Fibroblast of peridontal ligament (primary cell): ENCODE measurements around the gene EGR2.

Source experiments
- DNase-seq: peaks from one replicate; pipeline ENCODE4 v3.0.0-alpha.2; 2010; ENCODE audit errors: extremely low read depth

The EGR2 gene

DNA sequence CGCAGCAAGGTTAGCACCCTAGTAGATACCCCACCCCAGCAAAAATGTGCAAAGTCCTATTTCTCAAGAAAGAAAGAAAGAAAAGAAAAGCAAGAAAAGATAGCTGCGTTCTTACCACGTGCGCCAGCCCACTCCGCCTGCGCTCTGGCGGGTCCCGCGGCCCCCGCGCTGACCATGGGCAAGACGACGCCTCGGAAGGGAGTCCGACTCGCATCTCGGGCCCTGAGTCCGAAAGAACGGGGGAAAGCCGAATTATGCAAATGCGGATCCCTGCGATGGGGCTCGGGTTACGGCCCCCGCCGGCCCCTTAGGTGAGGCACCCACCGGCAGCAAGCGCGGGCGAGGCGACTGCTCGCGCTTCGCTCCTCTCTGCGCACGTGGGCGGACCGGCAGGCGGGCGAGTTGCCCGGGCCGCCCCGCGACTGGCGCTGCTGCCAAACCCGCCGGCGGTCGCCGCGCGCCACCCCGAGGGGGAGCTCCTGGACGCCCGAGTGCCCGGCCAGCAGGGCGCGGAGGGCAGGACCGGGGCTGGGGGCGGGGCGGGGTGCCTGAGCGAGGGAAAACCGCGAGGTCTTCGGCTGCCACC lies 2.4 kb upstream of the EGR2 start:
- no peak for DNase-seq

DNA sequence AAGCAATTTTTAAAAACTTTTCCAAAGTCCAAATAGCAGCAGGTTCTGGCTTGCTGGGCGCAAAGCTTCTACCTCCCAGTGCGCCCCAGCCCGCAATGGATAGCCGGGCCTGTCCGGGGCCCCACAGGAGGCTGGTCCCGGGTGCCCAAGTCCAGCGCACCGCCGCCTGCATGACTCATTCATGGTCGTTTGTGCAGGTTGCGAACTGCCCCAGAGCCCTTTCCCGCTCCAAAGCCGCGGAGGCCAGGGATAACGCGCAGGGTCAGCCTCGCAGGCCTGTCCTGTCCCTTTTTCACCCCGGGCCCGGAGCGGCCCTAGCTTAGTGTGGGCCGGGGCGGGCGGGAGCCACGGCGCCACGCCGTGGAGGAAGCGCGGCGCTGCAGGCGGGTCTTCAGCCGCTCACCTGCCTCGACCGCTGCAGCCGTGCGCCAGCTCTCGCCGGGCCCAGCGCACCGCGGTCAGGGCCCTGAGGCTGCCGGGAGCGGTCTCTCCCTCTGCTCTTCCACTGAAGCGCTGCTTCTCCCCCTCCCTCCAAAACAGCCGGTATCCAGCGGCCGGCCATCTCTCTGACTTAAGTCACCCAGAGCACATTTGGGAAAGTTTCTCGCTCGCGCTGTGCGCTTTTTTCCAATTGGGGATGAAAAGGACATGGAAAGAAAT lies 1.7 kb upstream of the EGR2 start:
- peak; percentile 46 for DNase-seq

DNA sequence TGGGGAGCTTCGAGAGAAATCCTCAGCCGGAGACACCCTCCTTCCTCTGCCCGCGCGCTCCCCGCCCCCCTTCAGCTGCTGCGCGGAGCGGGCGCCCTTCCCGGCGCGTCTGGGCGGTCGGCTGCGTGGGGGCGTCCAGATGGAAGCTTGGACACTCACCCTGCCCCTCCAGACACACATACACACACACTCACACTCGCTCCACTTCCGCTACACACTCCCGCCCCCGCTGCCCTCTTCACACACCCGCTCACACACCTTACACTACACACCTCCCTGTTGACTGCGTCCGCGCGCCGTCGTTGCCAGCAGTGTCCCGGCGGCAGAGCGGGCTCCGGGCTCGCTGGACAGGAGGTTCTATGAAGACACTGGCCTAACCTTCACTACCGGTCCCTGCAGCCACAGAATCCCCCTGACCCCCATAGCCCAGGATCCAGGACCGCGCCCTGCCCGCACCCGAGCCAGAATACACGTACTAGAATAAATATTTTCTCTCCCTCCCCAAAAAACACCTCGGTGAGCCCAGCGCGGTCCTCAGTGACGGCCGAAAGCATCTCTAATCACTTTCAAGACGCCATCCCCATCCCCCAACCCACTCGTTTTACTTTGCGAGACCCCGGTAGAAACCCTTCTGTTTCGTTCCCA lies 1.1 kb upstream of the EGR2 start:
- peak; percentile 5 for DNase-seq

DNA sequence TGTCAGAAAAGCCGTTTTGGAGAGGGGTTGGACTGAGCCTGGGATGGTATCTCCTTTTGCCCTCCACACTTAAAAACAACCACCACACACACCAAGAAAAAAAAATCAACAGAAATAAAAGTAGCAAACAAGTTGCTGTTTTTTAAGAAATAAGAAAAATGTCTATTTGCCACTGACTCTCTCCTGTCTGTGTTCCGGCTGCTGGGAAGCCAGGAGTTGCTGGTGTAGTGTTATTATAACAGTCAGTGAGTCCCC lies 163 bp downstream of the EGR2 start:
- no peak for DNase-seq

DNA sequence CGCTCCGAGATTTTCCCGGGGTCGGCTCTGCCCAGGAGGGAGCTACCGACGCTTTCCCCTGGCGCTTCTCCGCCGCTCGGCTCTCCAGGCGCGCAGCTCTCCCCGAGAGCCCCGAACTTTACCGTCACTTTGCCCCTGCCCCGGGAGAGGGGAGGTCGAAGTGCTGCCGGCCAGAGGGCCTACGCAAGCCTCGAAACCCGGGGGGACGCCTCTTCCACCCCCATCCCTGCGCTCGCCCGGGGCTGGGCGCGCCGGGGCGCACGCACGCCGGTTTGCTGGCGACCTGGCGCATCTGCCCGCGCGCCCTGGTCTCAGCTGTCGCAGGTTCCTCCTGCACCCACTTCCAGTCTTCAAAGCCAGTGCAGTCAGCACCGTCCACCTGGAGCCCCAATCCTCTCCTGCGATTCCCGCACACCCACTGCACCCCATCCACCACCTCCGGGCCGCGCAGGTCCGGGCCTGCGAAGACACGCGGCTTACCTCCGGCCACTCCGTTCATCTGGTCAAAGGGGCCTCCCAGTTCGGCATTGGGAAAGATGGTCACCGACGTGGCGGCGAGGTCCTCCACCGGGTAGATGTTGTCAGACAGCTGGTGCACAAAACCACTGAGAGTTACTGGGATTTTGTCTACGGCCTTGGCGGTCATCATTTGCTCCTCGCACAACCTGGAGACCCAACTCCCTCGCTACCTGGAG lies 638 bp downstream of the EGR2 start:
- DNase-seq: peak; percentile 8

DNA sequence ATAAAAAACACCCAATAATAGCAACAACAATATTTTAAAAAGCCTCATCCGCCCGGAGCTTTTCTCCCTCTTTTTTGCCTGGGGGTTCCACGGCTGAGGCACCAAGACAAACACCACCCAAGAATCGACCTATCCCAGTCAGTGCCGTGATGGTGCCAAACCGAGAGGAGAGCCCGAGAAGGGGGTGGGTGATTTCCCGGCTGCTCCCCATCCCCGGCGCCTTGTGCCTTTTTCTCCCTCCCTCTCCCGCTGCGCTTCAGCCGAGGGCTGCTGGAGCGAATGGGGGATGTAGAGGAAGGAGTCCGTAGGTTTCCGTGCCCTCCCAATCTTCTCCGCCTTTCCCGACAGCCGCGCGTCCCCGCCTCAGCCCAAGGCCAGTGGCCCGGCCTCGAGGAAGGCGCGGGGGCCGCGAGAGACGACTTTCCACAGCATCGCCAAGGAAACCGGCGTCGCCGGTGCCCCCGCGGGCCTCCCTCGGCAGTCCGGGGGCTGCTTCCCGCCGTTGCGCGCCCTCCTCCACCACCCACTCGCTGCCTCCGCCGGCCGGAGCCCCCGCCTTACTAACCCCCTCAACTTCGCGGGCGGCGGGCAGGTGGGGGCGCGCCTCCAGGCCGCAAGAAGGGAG lies 1.3 kb downstream of the EGR2 start:
- no peak for DNase-seq

DNA sequence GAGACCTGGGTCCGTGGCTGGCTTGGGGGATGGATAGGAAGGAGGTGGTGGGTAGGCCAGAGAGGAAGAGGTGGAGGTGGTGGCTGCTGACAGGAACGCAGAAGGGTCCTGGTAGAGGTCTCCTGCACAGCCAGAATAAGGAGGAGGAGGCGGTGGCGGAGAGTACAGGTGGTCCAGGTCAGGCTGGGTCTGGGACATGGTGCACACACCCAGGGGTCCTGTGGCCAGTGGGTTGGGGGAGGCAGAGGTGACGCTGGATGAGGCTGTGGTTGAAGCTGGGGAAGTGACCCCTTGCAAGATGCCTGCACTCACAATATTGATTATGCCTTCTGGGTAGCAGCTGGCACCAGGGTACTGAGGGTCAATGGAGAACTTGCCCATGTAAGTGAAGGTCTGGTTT lies 2.2 kb downstream of the EGR2 start:
- no peak for DNase-seq

DNA sequence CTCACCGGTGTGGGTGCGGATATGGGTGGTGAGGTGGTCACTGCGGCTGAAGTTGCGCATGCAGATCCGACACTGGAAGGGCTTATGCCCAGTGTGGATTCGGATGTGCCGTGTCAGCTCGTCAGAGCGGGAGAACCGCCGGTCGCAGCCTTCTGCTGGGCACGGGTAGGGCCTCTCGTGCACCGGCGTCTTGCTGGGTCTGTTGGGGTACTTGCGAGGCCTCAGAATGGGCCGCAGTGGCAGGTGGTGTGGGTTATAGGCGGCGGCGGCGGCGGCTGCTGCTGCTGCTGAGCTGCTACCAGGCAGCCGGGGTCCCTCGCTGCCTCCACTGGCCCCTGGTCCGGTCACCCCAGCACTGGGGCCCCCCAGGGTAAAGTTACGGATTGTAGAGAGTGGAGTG lies 2.7 kb downstream of the EGR2 start:
- no peak for DNase-seq

DNA sequence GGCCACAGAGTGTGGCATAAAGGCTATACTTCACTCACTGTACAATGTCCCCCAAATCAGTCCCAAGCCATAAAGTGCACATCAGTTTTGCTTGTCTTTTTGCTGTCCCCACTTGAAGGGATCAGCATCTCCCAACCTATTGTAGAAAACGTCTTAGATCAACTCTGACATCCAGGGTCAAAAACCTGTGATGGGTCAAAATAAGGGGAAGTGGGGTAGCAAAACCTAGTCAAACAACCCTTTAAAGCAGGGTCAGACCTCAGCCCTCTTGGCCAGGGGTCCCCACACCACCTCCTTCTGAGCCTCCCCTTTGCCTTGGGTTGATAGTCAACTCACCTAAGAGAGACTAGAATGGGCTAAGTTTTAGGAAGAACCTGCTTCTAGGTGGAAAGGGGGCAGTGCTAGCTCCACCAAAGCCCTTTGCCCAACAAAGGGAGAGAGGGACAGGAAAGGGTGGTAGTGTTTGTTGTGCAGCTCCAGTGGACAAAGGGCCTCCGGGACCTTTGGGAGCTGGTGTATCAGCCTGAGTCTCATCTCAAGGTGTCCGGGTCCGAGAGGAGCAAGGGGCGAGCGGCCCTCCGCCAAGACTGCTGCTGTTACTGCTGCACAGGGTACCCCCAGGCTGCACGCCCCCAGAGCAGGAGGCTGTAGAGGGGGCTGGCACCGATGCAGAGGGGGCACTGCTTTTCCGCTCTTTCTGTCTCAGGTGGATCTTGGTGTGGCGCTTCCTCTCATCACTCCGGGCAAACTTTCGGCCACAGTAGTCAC lies 3.3 kb downstream of the EGR2 start:
- DNase-seq: no peak

DNA sequence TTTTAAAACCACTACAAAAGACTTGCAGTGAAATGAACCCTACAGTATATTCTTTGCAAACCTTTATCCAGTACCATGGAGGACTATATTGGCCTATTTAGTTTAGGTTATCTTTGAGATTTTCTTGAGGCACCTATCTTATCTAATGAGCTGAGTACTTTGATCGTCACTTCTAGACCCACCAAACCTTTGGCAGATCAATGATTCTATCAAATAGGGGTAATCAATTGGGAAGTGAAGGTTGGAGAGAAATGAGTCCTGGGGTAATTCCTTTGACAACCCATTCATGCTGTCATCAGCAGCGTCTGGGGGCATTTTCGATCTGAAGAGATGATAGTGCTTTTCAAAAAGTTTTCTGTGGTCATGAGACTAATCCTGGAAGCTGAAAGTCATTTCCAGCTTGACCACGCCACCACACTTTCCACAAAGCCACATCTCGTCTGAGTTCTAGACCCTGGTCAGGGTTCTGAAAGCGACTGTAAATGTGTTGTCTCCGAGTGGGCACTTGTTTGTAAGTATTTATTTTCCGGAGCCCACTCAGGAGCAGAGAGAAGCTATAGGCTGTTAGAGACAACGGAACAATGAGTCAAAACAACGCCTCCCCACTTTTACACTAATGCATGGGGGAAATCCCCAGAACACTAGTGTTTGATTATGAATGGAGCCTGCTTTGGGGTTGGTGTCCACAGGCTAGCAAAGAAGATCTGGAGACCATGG lies 4.8 kb downstream of the EGR2 start:
- no peak for DNase-seq

DNA sequence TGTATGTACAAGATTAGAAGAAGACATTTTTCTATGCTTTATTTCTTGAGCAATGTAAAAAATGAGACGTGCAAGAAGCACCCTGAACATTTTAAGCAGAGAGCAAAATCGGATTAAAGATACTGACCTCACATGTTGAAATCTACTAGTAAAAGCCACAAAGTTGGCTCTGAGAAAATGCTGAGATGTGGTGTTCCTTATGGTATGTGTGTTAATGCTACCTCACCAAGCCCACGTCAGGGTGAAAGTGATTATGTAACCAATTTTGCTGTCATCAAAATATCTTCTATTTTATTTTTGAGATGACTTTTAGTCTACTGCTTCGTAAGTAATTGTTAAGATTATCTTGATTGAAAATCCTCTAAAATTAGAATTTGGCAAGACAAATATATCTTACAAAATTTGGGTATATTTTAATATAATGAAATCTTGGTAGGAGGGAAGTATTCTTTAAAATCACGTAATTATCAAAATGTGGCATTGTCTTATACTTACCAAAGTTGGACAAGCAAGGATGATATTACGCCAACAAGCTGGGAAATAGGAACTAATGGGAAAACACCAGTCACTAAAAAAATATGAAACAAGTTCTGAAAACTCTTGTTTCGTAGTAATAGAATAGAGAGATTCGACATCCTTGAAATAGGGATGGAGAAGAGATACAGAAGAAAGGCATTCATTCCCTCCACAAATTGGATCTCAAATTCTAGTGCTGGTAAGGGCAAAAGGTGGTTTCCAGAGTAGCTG lies 5.8 kb downstream of the EGR2 start:
- DNase-seq: no peak

DNA sequence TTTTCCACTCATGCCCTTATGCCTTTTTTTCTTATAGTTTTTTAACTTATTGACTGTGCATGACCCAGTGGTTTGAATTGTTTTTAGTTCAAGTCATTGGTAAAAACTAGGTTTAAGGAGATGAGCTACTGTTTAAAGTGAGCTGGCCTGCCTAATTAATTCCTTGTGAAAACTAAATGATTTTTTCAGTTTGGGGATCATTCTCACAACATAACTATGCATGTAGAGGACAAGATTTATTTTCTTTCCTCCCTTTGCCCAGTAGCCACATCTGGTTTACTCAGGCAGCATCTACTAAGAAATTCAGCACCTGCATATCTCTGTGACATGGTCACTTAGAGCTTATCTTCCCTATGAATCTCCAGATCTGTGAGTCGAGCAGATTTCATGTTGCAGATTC lies 9.9 kb downstream of the EGR2 start:
- peak; percentile 23 for DNase-seq

DNA sequence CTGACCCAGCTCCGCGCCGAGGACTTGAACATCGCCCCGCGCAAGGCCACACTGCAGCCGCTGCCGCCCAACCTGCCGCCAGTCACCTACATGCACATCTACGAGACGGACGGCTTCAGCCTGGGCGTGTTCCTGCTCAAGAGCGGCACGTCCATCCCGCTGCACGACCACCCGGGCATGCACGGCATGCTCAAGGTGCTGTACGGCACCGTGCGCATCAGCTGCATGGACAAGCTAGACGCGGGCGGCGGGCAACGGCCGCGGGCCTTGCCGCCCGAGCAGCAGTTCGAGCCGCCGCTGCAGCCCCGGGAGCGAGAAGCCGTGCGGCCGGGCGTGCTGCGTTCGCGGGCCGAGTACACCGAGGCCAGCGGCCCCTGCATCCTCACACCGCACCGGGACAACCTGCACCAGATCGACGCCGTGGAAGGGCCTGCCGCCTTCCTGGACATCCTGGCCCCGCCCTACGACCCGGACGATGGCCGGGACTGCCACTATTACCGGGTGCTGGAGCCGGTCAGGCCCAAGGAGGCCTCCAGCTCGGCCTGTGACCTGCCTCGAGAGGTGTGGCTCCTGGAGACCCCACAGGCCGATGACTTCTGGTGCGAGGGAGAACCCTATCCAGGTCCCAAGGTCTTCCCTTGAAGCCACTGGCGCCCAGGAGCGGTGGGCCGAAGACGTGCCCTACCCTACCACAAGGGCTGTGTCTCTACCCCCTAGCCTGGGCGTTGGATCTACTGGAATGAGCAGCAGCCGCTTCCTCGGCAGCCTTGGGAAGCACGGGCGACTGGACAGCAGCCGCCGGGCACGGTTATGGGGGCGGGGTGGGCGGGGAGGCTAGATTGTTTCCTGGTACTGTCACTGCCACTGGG lies 10.7 kb downstream of the EGR2 start:
- peak; percentile 25 for DNase-seq

DNA sequence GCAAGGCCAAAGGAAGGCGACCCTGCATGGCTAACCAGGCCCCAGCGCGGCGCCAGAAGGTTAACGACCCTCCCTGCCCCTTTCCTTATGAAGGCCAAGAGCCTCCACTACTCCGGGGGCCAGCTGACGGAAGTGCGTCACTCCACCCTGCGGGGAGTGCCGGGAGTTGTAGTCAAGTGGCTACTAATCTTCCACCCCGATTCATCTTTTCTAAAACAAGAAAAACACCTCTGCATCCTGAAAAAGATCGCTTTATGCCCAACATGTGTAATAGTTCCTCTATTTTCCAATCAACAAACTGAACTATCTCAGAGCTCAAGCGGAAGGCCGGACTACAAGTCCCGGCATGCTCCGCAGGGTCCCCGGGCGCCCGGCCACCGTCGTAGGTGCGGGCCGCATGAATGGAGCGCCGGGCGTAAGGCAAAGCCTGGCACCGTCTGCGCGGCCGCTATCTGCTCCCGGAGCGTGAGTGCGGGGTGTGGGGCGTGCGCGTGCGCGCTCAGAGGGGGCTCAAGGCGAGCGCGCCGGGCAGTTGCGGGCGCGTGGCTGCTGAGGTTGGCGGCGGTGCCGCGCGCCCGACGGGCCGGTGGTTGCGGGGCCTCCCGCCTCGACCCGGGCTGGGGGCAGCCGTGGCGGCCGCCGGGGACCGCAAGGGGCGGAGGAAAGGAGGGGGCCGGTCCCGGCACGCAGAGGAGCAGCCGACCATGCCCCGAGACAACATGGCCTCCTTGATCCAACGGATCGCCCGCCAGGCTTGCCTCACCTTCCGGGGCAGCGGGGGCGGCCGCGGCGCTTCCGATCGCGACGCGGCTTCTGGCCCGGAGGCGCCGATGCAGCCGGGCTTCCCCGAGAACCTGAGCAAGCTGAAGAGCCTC lies 11.6 kb downstream of the EGR2 start, which contains the start of gene ADO:
ADO (plus strand) TSS at position 365 of the 875 bp plus-strand sequence; CDS start at position 705, 340 bp downstream.
- peak; percentile 86 for DNase-seq

DNA sequence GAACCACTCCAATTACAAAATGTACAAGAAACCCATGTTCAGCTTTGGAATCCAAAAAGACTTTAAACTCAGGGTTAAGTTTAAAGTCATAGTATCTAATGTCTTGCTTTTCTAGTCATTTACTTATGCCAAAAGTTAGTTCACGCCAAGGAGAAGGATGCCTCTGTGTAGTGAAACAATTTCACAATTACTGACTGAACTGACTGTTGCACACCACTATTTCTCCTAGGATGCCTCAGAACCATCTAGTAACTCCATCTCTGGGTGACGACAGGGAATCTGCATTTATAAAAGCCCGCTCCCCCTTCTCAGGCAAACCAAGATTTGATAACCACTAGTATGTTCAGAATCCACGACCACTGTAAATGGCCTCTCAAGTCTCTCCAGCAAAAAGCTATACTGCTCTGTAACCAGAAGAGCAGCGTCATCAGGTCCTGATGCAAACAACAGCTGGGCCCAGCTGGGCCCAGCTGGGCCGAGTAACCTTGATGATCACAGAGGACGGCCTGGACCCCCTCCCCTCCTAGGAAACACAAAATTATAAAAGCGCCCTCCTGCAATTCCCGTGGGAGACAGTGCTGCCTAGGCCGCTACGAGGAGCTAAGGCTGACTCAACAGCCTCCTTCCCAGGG lies 12.3 kb downstream of the EGR2 start:
- DNase-seq: no peak

DNA sequence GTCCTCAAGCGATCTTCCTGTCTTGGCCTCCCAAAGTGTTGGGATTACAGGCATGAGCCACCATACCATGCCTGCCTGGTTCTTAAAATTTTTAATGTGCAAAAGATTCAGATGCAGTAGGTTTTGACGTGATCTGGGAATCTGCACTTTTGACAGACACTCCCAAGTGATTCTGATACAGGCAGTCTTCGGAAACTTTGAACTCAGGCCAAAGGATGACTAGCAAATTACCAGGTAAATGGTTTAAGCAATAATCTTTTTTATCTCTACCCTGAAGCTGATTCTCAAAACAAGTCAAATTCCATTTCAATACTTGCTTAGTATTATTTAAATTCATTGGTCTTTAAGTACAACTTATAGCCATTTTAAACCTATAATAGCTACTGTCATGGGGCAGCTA lies 14.3 kb downstream of the EGR2 start:
- no peak for DNase-seq

DNA sequence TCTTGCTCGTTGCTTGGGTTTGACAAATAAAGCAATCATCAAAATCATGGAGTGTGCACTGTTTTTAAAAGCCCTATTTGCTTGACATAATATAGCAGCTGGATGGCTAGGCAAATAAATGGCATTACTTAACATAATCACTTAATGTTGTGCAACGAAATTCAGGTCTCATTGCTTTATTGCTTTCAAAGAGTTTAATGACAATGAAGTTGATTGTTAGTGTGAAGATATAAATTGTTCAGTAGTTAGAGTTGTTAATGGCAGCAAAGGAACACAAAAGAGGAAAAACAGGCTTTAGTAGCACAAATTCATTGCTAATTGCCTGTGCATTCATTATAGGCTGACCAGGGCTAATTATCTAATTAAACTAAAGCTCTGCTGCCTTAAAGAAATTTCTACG lies 19.3 kb downstream of the EGR2 start:
- no peak for DNase-seq

DNA sequence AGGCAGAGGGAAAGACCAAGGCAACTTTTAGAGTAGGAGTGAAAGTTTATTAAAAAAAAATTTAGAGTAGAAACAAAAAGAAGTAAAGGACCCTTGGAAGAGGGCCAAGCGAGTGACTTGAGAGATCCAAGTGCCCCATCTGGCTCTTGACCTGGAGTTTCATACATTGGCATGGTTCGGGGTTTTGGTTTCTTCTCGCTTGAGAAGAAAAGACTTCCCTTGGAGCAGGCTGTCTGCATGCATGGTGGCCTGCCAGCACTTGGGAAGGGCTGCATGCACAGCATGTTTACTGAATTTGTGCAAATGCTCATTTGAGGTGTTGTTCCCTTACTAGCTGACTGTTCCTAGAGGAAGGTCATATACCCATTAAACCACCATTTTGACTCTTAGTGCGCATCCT lies 20.4 kb downstream of the EGR2 start:
- no peak for DNase-seq
